ENCODE data around the gene RPL22. TPM values are rescaled to one million over a fixed set of nuclear protein-coding genes. Genes with fewer than 3 reads are reported as not detected.

Gene RPL22
- total RNA-seq, 2 experiments from 2014 or later: 395 to 433 TPM

- ChIA-PET CTCF (interaction anchor here (0.9 to 1.4 kb wide), 2 partner anchors 10 to 29 kb away, joined by 3 read pairs; no protein-coding TSS in a partner anchor), POLR2A (interaction anchor here (1.1 kb wide), 1 partner anchor 25 kb away, joined by 3 read pairs; the partner anchor contains the start of gene ICMT)
- peak; percentile 38 for DNase-seq
Measured at GRCh38 chr1:6209661-6210580, 10.5 kb upstream of the RPL22 start.

GRCh38 chr1:6208723-6209660 lies 9.6 kb upstream of the RPL22 start:
- CTCF ChIA-PET: interaction anchor here (0.7 to 1.4 kb wide), 4 partner anchors 9 to 39 kb away, joined by 3 to 5 read pairs (median 3); no protein-coding TSS in a partner anchor
- Mint-ChIP-seq H3K9me3 (no peaks in the 10 kb centered on the region), H3K4me1 (ENCODE audit: low read depth) (peaks cover 14% of the 10 kb centered on the region), H3K4me3 (peak overlapping the region; percentile 51), H3K27me3 (peaks cover 13% of the 10 kb centered on the region), H3K27ac (no peak overlapping the region), H3K36me3 (peaks cover 5% of the 10 kb centered on the region)
- POLR2A ChIA-PET: interaction anchor here (1.1 kb wide), 1 partner anchor 26 kb away, joined by 3 read pairs; the partner anchor contains the start of gene ICMT
- intact Hi-C loops (cut with micrococcal nuclease): loop anchor here (2.0 kb wide), 1 partner anchor 36 kb away; the partner anchor contains the start of gene HES3
- peak; percentile 42 for DNase-seq

More at GRCh38 chr1:6209661-6210580, 10.5 kb upstream of the RPL22 start:
- Mint-ChIP-seq H3K36me3 (peaks cover 5% of the 10 kb centered on the region), H3K4me3 (peak overlapping the region; percentile 3), H3K27me3 (peaks cover 13% of the 10 kb centered on the region), H3K27ac (no peak overlapping the region), H3K4me1 (ENCODE audit: low read depth) (peaks cover 11% of the 10 kb centered on the region), H3K9me3 (no peaks in the 10 kb centered on the region)
- intact Hi-C loops (cut with micrococcal nuclease): loop anchor here (2.0 kb wide), 1 partner anchor 35 kb away; the partner anchor contains the start of gene HES3

GRCh38 chr1:6207921-6208320 lies 8.5 kb upstream of the RPL22 start:
- Mint-ChIP-seq H3K36me3 (peaks cover 4% of the 10 kb centered on the region), H3K9me3 (no peaks in the 10 kb centered on the region), H3K4me3 (no peak overlapping the region), H3K27ac (no peak overlapping the region), H3K4me1 (ENCODE audit: low read depth) (peaks cover 14% of the 10 kb centered on the region), H3K27me3 (peaks cover 13% of the 10 kb centered on the region)
- POLR2A ChIA-PET: no interaction called here
- intact Hi-C loops (cut with micrococcal nuclease): loop anchor here (2.0 kb wide), 1 partner anchor 37 kb away; the partner anchor contains the start of gene HES3
- DNase-seq: no peak
- CTCF ChIA-PET: interaction anchor here (0.7 to 2.0 kb wide), 5 partner anchors 14 to 40 kb away, joined by 3 to 12 read pairs (median 3); partner anchors contain the start of gene HES3

GRCh38 chr1:6207075-6207885 lies 7.9 kb upstream of the RPL22 start:
- H3K9me3 Mint-ChIP-seq: no peaks in the 10 kb centered on the region
- peaks cover 14% of the 10 kb centered on the region for H3K4me1 Mint-ChIP-seq (ENCODE audit: low read depth)
- intact Hi-C loops (cut with micrococcal nuclease): no loop called here
- ChIA-PET CTCF (interaction anchor here (1.0 to 3.5 kb wide), 9 partner anchors 10 to 185 kb away, joined by 3 to 16 read pairs (median 5); partner anchors contain the start of gene HES3), POLR2A (interaction anchor here (1.0 to 3.2 kb wide), 4 partner anchors 9 to 37 kb away, joined by 3 to 16 read pairs (median 3); partner anchors contain the start of gene ICMT)
- H3K27ac Mint-ChIP-seq: no peak overlapping the region
- DNase-seq: no peak
- H3K27me3 Mint-ChIP-seq: peaks cover 13% of the 10 kb centered on the region
- peak overlapping the region; percentile 75 for H3K4me3 Mint-ChIP-seq
- peaks cover 4% of the 10 kb centered on the region for H3K36me3 Mint-ChIP-seq

GRCh38 chr1:6206520-6206855 lies 7.1 kb upstream of the RPL22 start:
- peaks cover 13% of the 10 kb centered on the region for H3K27me3 Mint-ChIP-seq

GRCh38 chr1:6205849-6206519 lies 6.6 kb upstream of the RPL22 start, which contains the start of gene RNF207:
Gene RNF207, plus strand, starts transcription at chr1:6206119. Its CDS starts 417 bp downstream, at chr1:6206536.
- DNase-seq: peak; percentile 80
- Mint-ChIP-seq H3K27me3 (peaks cover 13% of the 10 kb centered on the region), H3K9me3 (no peaks in the 10 kb centered on the region), H3K4me1 (ENCODE audit: low read depth) (peaks cover 14% of the 10 kb centered on the region), H3K36me3 (peaks cover 4% of the 10 kb centered on the region), H3K27ac (peak within 1 kb of the TSS; percentile 64), H3K4me3 (peak within 1 kb of the TSS; percentile 75)
- ChIA-PET CTCF (interaction anchor here (0.9 to 3.5 kb wide), 10 partner anchors 9 to 186 kb away, joined by 3 to 16 read pairs (median 6); partner anchors contain the start of genes HES3 and ICMT), POLR2A (interaction anchor here (1.0 to 3.2 kb wide), 3 partner anchors 27 to 39 kb away, joined by 3 to 16 read pairs (median 3); partner anchors contain the start of gene ICMT)
- intact Hi-C loops (cut with micrococcal nuclease): no loop called here

More at GRCh38 chr1:6206520-6206855, 7.1 kb upstream of the RPL22 start:
- H3K36me3 Mint-ChIP-seq: peaks cover 4% of the 10 kb centered on the region
- no peak for DNase-seq
- POLR2A ChIA-PET: interaction anchor here (1.0 to 3.2 kb wide), 4 partner anchors 8 to 38 kb away, joined by 3 to 16 read pairs (median 3); partner anchors contain the start of gene ICMT
- no peaks in the 10 kb centered on the region for H3K9me3 Mint-ChIP-seq
- peaks cover 14% of the 10 kb centered on the region for H3K4me1 Mint-ChIP-seq (ENCODE audit: low read depth)
- H3K27ac Mint-ChIP-seq: no peak overlapping the region
- intact Hi-C loops (cut with micrococcal nuclease): no loop called here
- CTCF ChIA-PET: interaction anchor here (0.9 to 3.5 kb wide), 11 partner anchors 9 to 185 kb away, joined by 3 to 16 read pairs (median 4); partner anchors contain the start of genes HES3 and ICMT
- H3K4me3 Mint-ChIP-seq: peak overlapping the region; percentile 75

GRCh38 chr1:6202256-6202655 lies 2.9 kb upstream of the RPL22 start:
- H3K4me3 Mint-ChIP-seq: no peak overlapping the region
- no peak for DNase-seq
- intact Hi-C loops (cut with micrococcal nuclease): no loop called here
- H3K27me3 Mint-ChIP-seq: peaks cover 3% of the 10 kb centered on the region
- H3K4me1 Mint-ChIP-seq (ENCODE audit: low read depth): peaks cover 37% of the 10 kb centered on the region
- H3K36me3 Mint-ChIP-seq: peaks cover 16% of the 10 kb centered on the region
- ChIA-PET POLR2A (interaction anchor here (0.9 kb wide), 1 partner anchor 23 kb away, joined by 3 read pairs; no protein-coding TSS in a partner anchor), CTCF (interaction anchor here (1.5 to 1.9 kb wide), 3 partner anchors 17 to 221 kb away, joined by 3 to 6 read pairs (median 4); no protein-coding TSS in a partner anchor)
- H3K27ac Mint-ChIP-seq: no peak overlapping the region
- H3K9me3 Mint-ChIP-seq: no peaks in the 10 kb centered on the region

- H3K27me3 Mint-ChIP-seq: no peaks in the 10 kb centered on the region
- CTCF ChIA-PET: interaction anchor here (0.6 to 3.8 kb wide), 5 partner anchors 9 to 446 kb away, joined by 3 to 17 read pairs (median 3); partner anchors contain the start of gene ICMT
- no peaks in the 10 kb centered on the region for H3K9me3 Mint-ChIP-seq
- H3K4me1 Mint-ChIP-seq (ENCODE audit: low read depth): peaks cover 45% of the 10 kb centered on the region
- intact Hi-C loops (cut with micrococcal nuclease): no loop called here
- POLR2A ChIA-PET: interaction anchor here (0.9 to 1.4 kb wide), 3 partner anchors 43 to 192 kb away, joined by 3 read pairs; partner anchors contain the start of gene HES3
- H3K4me3 Mint-ChIP-seq: peak overlapping the region; percentile 90
- H3K36me3 Mint-ChIP-seq: peaks cover 29% of the 10 kb centered on the region
- no peak for DNase-seq
- peak overlapping the region; percentile 91 for H3K27ac Mint-ChIP-seq
Measured at GRCh38 chr1:6200188-6200809, 904 bp upstream of the RPL22 start.

- Mint-ChIP-seq H3K4me3 (peak overlapping the region; percentile 90), H3K9me3 (no peaks in the 10 kb centered on the region), H3K27ac (peak overlapping the region; percentile 79), H3K27me3 (no peaks in the 10 kb centered on the region), H3K4me1 (ENCODE audit: low read depth) (peaks cover 39% of the 10 kb centered on the region), H3K36me3 (peaks cover 34% of the 10 kb centered on the region)
- intact Hi-C loops (cut with micrococcal nuclease): loop anchor here (1.0 to 5.0 kb wide), 5 partner anchors 18 to 264 kb away; partner anchors contain the start of genes CHD5 and ICMT
- peak; percentile 45 for DNase-seq
- POLR2A ChIA-PET: interaction anchor here (0.6 to 1.9 kb wide), 5 partner anchors 8 to 194 kb away, joined by 3 to 5 read pairs (median 4); no protein-coding TSS in a partner anchor
- CTCF ChIA-PET: interaction anchor here (1.2 to 3.8 kb wide), 2 partner anchors 11 to 13 kb away, joined by 3 to 17 read pairs; no protein-coding TSS in a partner anchor
Measured at GRCh38 chr1:6198646-6199297, 623 bp downstream of the RPL22 start.

Measured in activated CD4-positive, alpha-beta memory T cell treated with anti-CD3 and anti-CD28 coated beads for 36 hours (primary cell).